ENCODE data around the gene CCDC124.
"Not testable (repeated sequence)": the region's sequence is repeated elsewhere in the genome, so short reads cannot be mapped to it uniquely, and the experiment has no call there.

Gene CCDC124

DNA sequence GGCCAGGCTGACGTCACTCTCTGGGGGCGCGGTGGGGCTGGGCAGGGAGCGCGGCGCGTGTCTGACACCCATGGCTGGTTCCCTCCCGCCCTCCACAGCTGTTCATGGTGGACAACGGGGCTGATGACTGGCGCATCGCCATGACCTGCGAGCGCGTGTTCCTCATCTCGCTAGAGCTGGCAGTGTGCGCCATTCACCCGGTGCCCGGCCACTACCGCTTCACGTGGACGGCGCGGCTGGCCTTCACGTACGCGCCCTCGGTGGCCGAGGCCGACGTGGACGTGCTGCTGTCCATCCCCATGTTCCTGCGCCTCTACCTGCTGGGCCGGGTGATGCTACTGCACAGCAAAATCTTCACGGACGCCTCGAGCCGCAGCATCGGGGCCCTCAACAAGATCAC, 48.8 kb downstream of the CCDC124 start:
- H2AFZ ChIP-seq (ENCODE audit: low read length): no peak overlapping the region
- no peak overlapping the region for H3K4me2 ChIP-seq (ENCODE audit: low read depth, low read length, poor library complexity, severe bottlenecking)
- no peaks in the 10 kb centered on the region for H4K20me1 ChIP-seq (ENCODE audit: insufficient read depth, low read length, poor library complexity, severe bottlenecking)
- no peak overlapping the region for H3K4me3 ChIP-seq (ENCODE audit: low read length, poor library complexity, severe bottlenecking)
- no peaks in the 10 kb centered on the region for H3K9me3 ChIP-seq (ENCODE audit: insufficient read depth, low read depth, low read length)
- H3K36me3 ChIP-seq (ENCODE audit: insufficient read depth, low read length): no peaks in the 10 kb centered on the region
- no peaks in the 10 kb centered on the region for H3K9me2 ChIP-seq (replicated peaks; ENCODE audit: low read depth, low read length)
- H3K9ac ChIP-seq (ENCODE audit: low read depth, low read length, poor library complexity, severe bottlenecking): no peak overlapping the region
- H3F3A ChIP-seq (ENCODE audit: low read depth): no peaks in the 10 kb centered on the region
- no peaks in the 10 kb centered on the region for H3K4me1 ChIP-seq (ENCODE audit: insufficient read depth, low read length, poor library complexity, severe bottlenecking)
- TF ChIP-seq EZH2phosphoT487 (IDR thresholded peaks at IDR 0.05; ENCODE audit: borderline replicate concordance) (no peak), CTCF (conservative IDR thresholded peaks at IDR 0.05; ENCODE audit: low read length) (no peak)
- H3K27me3 ChIP-seq (ENCODE audit: insufficient read depth, low read length, poor library complexity, severe bottlenecking): no peaks in the 10 kb centered on the region
- no peaks in the 10 kb centered on the region for H3K79me2 ChIP-seq (ENCODE audit: insufficient read depth, low read length)

DNA sequence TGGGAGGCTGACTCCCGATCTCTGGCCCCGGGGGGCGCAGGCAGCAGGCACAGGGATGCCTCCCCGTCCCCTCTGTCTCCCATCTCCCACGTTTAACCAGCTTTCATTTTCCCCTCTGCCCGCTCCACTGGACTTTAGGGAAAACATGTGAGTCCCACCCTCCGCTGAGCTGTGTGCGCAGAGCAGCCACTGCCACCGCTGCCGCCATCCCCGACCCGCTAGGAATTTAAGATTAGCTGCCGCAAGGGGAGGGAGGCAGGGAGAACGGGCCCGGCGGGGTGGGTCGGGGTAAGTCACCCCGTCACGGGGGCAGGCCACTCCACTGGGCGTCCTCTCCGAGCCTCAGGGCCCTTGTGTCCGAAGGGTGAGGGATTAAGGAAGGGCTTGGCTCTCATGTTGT, 49.6 kb downstream of the CCDC124 start:
- no peaks in the 10 kb centered on the region for H3K9me3 ChIP-seq (ENCODE audit: insufficient read depth, low read depth, low read length)
- no peak overlapping the region for H3K4me3 ChIP-seq (ENCODE audit: low read length, poor library complexity, severe bottlenecking)
- no peaks in the 10 kb centered on the region for H3K4me1 ChIP-seq (ENCODE audit: insufficient read depth, low read length, poor library complexity, severe bottlenecking)
- no peaks in the 10 kb centered on the region for H3K36me3 ChIP-seq (ENCODE audit: insufficient read depth, low read length)
- H3F3A ChIP-seq (ENCODE audit: low read depth): no peaks in the 10 kb centered on the region
- no peaks in the 10 kb centered on the region for H3K27me3 ChIP-seq (ENCODE audit: insufficient read depth, low read length, poor library complexity, severe bottlenecking)
- H4K20me1 ChIP-seq (ENCODE audit: insufficient read depth, low read length, poor library complexity, severe bottlenecking): no peaks in the 10 kb centered on the region
- no peak overlapping the region for H3K4me2 ChIP-seq (ENCODE audit: low read depth, low read length, poor library complexity, severe bottlenecking)
- H3K9me2 ChIP-seq (replicated peaks; ENCODE audit: low read depth, low read length): no peaks in the 10 kb centered on the region
- H3K9ac ChIP-seq (ENCODE audit: low read depth, low read length, poor library complexity, severe bottlenecking): no peak overlapping the region
- TF ChIP-seq CTCF (conservative IDR thresholded peaks at IDR 0.05; ENCODE audit: low read length) (no peak), EZH2phosphoT487 (IDR thresholded peaks at IDR 0.05; ENCODE audit: borderline replicate concordance) (no peak)
- no peak overlapping the region for H2AFZ ChIP-seq (ENCODE audit: low read length)
- H3K79me2 ChIP-seq (ENCODE audit: insufficient read depth, low read length): no peaks in the 10 kb centered on the region

- H3K9me2 ChIP-seq (replicated peaks; ENCODE audit: low read depth, low read length): no peaks in the 10 kb centered on the region
- H3F3A ChIP-seq (ENCODE audit: low read depth): no peaks in the 10 kb centered on the region
- H4K20me1 ChIP-seq (ENCODE audit: insufficient read depth, low read length, poor library complexity, severe bottlenecking): no peaks in the 10 kb centered on the region
- no peaks in the 10 kb centered on the region for H3K36me3 ChIP-seq (ENCODE audit: insufficient read depth, low read length)
- no peak for TF ChIP-seq CTCF (conservative IDR thresholded peaks at IDR 0.05; ENCODE audit: low read length)
- TF ChIP-seq EZH2phosphoT487 (IDR thresholded peaks at IDR 0.05; ENCODE audit: borderline replicate concordance): no peak
- H3K9me3 ChIP-seq (ENCODE audit: insufficient read depth, low read depth, low read length): no peaks in the 10 kb centered on the region
- no peaks in the 10 kb centered on the region for H3K27me3 ChIP-seq (ENCODE audit: insufficient read depth, low read length, poor library complexity, severe bottlenecking)
- H3K4me3 ChIP-seq (ENCODE audit: low read length, poor library complexity, severe bottlenecking): no peak overlapping the region
- H3K79me2 ChIP-seq (ENCODE audit: insufficient read depth, low read length): no peaks in the 10 kb centered on the region
- H3K4me2 ChIP-seq (ENCODE audit: low read depth, low read length, poor library complexity, severe bottlenecking): no peak overlapping the region
- no peak overlapping the region for H2AFZ ChIP-seq (ENCODE audit: low read length)
- H3K9ac ChIP-seq (ENCODE audit: low read depth, low read length, poor library complexity, severe bottlenecking): no peak overlapping the region
- H3K4me1 ChIP-seq (ENCODE audit: insufficient read depth, low read length, poor library complexity, severe bottlenecking): no peaks in the 10 kb centered on the region
Observed at GRCh38 chr19:17985037-17985818, 52.4 kb downstream of the CCDC124 start.

DNA sequence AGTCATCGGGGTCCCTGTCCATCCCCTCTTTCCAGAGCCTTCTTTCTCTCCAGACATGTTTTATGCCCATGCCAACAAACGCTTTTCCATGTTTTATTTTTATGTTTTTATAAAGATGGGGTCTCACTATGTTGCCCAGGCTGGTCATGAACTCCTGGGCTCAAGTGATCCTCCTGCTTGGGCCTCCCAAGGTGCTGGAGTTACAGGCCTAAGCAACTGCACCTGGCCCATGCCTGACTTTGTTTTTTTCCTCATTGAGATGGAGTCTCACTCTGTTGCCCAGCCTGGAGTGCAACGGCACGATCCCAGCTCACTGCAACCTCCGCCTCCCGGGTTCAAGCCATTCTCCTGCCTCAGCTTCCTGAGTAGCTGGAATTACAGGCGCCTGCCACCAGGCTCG, 53.8 kb downstream of the CCDC124 start:
- H2AFZ ChIP-seq (ENCODE audit: low read length); H3K9ac ChIP-seq (ENCODE audit: low read depth, low read length, poor library complexity, severe bottlenecking); H3K9me2 ChIP-seq (replicated peaks; ENCODE audit: low read depth, low read length); H3K4me3 ChIP-seq (ENCODE audit: low read length, poor library complexity, severe bottlenecking); H3F3A ChIP-seq (ENCODE audit: low read depth); H3K4me2 ChIP-seq (ENCODE audit: low read depth, low read length, poor library complexity, severe bottlenecking); H3K4me1 ChIP-seq (ENCODE audit: insufficient read depth, low read length, poor library complexity, severe bottlenecking); H3K9me3 ChIP-seq (ENCODE audit: insufficient read depth, low read depth, low read length); H3K27me3 ChIP-seq (ENCODE audit: insufficient read depth, low read length, poor library complexity, severe bottlenecking); H3K79me2 ChIP-seq (ENCODE audit: insufficient read depth, low read length); H3K36me3 ChIP-seq (ENCODE audit: insufficient read depth, low read length); H4K20me1 ChIP-seq (ENCODE audit: insufficient read depth, low read length, poor library complexity, severe bottlenecking): not testable (repeated sequence)
